ENCODE data around the gene WNT7A. TPM values are rescaled to one million over a fixed set of nuclear protein-coding genes. Genes with fewer than 3 reads are reported as not detected.

The WNT7A gene
- total and polyA plus RNA-seq, 8 donors, result 0.34 to 5.5 (median 0.71) TPM

DNA sequence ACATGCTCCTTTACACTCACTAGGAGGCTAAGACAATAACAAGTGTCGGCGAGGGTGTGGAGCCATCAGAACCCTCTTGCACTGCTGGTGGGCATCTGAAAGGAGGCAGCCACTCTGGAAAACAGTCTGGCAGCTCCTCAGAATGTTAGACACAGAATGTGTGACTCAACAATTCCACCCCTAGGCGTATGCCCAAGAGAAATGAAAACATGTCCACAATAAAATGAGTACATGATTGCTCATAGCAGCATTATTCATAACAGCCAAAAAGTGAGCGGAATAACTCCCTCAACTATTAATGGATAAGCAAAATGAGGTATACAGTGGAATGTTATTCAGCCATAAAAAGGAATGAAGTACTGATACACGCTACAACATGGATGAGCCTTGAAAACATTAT lies 57.8 kb downstream of the WNT7A start:
- Histone ChIP-seq H3K4me1 (no peaks in the 10 kb centered on the region), H3K9me3 (peaks cover 0 to 5% of the 10 kb centered on the region in 2 donors), H3K36me3 (no peaks in the 10 kb centered on the region), H3K4me3 (no peak overlapping the region), H3K27me3 (peaks cover 0 to 4% of the 10 kb centered on the region in 2 donors), H3K27ac (no peak overlapping the region)
- TF ChIP-seq, protein P1, sequence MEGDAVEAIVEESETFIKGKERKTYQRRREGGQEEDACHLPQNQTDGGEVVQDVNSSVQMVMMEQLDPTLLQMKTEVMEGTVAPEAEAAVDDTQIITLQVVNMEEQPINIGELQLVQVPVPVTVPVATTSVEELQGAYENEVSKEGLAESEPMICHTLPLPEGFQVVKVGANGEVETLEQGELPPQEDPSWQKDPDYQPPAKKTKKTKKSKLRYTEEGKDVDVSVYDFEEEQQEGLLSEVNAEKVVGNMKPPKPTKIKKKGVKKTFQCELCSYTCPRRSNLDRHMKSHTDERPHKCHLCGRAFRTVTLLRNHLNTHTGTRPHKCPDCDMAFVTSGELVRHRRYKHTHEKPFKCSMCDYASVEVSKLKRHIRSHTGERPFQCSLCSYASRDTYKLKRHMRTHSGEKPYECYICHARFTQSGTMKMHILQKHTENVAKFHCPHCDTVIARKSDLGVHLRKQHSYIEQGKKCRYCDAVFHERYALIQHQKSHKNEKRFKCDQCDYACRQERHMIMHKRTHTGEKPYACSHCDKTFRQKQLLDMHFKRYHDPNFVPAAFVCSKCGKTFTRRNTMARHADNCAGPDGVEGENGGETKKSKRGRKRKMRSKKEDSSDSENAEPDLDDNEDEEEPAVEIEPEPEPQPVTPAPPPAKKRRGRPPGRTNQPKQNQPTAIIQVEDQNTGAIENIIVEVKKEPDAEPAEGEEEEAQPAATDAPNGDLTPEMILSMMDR (IDR thresholded peaks at IDR 0.05), result no peak
- ATAC-seq (no peak), DNase-seq (no peak)
- intact Hi-C loops (cut with DNase I), result no loop called here

DNA sequence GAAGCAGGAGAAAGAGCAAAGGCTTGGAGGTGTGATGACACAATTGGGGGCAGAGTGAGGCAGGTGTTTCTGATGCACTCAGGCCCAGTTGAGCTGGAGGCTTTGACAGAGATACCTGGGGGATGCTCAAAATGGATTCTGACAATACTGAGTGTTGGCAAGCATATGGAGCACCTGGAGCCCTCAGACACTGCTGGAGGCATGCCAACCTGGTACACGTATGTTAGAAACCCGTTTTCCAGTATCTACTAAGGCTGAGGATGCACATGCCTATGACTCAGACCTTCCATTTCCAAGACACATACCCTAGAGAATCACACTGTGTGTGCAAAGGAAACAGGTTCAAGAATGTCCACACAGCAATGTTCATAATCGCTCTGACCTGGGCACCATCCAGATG lies 58.7 kb downstream of the WNT7A start:
- no peaks in the 10 kb centered on the region for H3K4me1 ChIP-seq
- TF ChIP-seq, protein P1 (IDR thresholded peaks at IDR 0.05), result no peak
- H3K27me3 ChIP-seq, result peaks cover 0 to 4% of the 10 kb centered on the region in 2 donors
- H3K4me3 ChIP-seq, result no peak overlapping the region
- H3K9me3 ChIP-seq, result peaks cover 0 to 14% of the 10 kb centered on the region in 2 donors
- no peaks in the 10 kb centered on the region for H3K36me3 ChIP-seq
- no peak overlapping the region for H3K27ac ChIP-seq
- ATAC-seq, result no peak
- intact Hi-C loops (cut with DNase I), result no loop called here
- DNase-seq, result no peak

DNA sequence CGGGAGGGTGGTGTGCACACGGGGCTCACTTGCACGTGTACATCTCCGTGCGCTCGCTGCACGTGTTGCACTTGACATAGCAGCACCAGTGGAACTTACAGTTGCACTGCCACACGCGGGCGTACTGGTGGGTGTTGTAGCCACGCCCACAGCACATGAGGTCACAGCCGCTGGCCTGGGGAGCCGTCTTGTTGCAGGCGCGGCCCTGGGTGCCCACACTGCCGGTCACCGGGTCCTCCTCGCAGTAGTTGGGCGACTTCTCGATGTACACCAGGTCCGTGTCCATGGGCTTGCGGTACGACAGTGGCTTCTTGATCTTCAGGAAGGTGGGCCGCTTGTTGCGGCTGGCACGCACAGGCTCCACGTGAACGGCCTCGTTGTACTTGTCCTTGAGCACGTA lies 61.0 kb downstream of the WNT7A start:
- H3K9me3 ChIP-seq, result peaks cover 0 to 36% of the 10 kb centered on the region in 2 donors
- DNase-seq (no peak), ATAC-seq (no peak)
- no peaks in the 10 kb centered on the region for H3K4me1 ChIP-seq
- H3K27ac ChIP-seq, result no peak overlapping the region
- H3K27me3 ChIP-seq, result no peaks in the 10 kb centered on the region
- intact Hi-C loops (cut with DNase I), result no loop called here
- no peak overlapping the region for H3K4me3 ChIP-seq
- H3K36me3 ChIP-seq, result no peaks in the 10 kb centered on the region
- TF ChIP-seq, protein P1 (IDR thresholded peaks at IDR 0.05), result no peak

DNA sequence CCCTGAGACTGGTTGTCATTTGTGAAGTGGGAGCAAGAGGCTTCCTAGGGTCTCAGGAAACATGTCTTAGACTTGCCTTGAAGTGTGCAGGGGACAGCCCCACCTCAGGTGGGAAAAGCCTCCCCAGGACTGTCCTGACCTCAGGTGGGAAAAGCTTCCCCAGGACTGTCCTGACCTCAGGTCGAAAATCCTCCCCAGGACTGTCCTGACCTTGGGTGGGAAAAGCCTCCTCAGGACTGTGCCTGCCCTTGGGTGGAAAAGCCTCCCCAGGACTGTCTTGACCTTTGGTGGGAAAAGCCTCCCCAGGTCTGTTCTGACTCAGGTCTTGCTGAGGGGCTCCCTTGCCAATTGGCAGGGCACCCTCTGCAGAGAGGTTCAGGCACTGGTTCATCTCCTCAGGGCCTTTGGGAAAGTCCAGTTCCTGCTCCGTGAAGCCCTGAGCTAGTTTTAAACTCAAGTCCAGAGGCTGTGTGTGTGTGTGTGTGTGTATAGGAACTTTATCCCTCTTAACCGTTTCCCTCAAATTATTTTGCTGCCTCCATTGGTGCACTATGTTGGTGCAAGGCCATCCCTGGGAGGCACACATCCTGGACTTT lies 64.7 kb downstream of the WNT7A start:
- intact Hi-C loops (cut with DNase I), result no loop called here
- no peaks in the 10 kb centered on the region for H3K27me3 ChIP-seq
- H3K36me3 ChIP-seq, result no peaks in the 10 kb centered on the region
- TF ChIP-seq, protein P1 (IDR thresholded peaks at IDR 0.05), result no peak
- no peaks in the 10 kb centered on the region for H3K4me1 ChIP-seq
- H3K27ac ChIP-seq, result no peak overlapping the region
- ATAC-seq (no peak), DNase-seq (no peak)
- H3K9me3 ChIP-seq, result peaks cover 0 to 49% of the 10 kb centered on the region in 2 donors
- H3K4me3 ChIP-seq, result no peak overlapping the region

DNA sequence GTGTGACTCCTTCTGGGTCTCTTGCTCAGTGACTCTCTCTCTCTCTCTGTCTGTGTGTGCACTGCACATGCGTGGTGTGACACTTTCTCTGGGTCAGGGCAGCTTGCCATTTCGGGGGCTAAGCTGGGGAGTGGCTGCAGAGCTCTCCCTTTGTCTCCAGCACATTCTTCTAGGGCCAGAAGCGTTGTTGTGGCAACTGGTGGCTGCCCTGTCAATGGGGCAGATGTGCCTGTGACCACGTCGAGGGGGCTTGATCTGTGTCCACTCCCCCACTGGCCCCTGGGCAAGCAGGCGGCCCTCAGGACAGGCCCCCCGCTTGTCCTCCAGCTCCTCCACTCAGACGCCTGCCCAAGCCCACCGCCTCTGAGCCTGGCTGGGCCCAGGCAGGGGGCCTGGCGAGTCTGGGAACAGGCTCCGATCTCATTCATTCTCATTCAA lies 67.8 kb downstream of the WNT7A start:
- peaks cover 0 to 44% of the 10 kb centered on the region in 2 donors for H3K9me3 ChIP-seq

More for the DNA sequence above, 67.8 kb downstream of the WNT7A start:
- H3K27me3 ChIP-seq, result no peaks in the 10 kb centered on the region
- no peak overlapping the region for H3K27ac ChIP-seq
- peak in 1 of 4 donors; percentile 20 for DNase-seq
- H3K4me1 ChIP-seq, result no peaks in the 10 kb centered on the region
- intact Hi-C loops (cut with DNase I), result no loop called here
- no peak for ATAC-seq
- H3K4me3 ChIP-seq, result no peak overlapping the region
- TF ChIP-seq, protein P1 (IDR thresholded peaks at IDR 0.05), result no peak
- H3K36me3 ChIP-seq, result no peaks in the 10 kb centered on the region
